Measurements from ENCODE around the gene PHKB.
"Not testable (repeated sequence)": the region's sequence is repeated elsewhere in the genome, so short reads cannot be mapped to it uniquely, and the experiment has no call there.

The PHKB gene

GRCh38 chr16:47469227-47469626, 8.1 kb downstream of the PHKB start:
- no CpG with 5 or more reads among the region's 1 CpG for WGBS, 2 experiments (ENCODE audit: insufficient coverage in 2 of 2)
- no peak overlapping the region for H3K27ac ChIP-seq (ENCODE audit: low read depth, low read length, severe bottlenecking)
- peaks cover 6% of the 10 kb centered on the region for H3K36me3 ChIP-seq (ENCODE audit: control insufficient read depth, insufficient read depth, low read length)
- peaks cover 10% of the 10 kb centered on the region for H3K4me1 ChIP-seq (ENCODE audit: control insufficient read depth, insufficient read depth, low read length, poor library complexity, severe bottlenecking)
- no peak overlapping the region for H3K4me3 ChIP-seq (ENCODE audit: extremely low read depth, insufficient read depth, low read length, poor library complexity, severe bottlenecking)
- no peaks in the 10 kb centered on the region for H3K9me3 ChIP-seq (ENCODE audit: control insufficient read depth, low read length)

DNA sequence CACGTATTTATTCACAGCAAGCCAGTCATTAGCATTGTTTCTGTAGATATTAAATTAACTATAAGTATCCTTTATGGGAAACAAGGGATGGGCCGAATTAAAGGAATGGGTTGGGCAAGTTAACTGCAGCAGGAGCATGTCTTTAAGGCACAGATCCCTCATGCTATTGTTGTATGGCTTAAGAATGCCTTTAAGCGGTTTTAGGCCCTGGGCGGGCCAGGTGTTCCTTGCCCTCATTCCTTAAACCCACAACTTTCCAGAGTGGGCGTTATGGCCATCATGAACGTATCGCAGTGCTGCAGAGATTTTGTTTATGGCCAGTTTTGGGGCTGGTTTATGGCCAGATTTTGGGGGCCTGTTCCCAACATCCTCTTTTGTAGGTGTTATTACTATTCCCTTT, 9.1 kb downstream of the PHKB start:
- Histone ChIP-seq H3K4me3 (ENCODE audit: extremely low read depth, insufficient read depth, low read length, poor library complexity, severe bottlenecking) (no peak overlapping the region), H3K36me3 (ENCODE audit: control insufficient read depth, insufficient read depth, low read length) (no peaks in the 10 kb centered on the region), H3K27ac (ENCODE audit: low read depth, low read length, severe bottlenecking) (no peak overlapping the region), H3K9me3 (ENCODE audit: control insufficient read depth, low read length) (no peaks in the 10 kb centered on the region), H3K4me1 (ENCODE audit: control insufficient read depth, insufficient read depth, low read length, poor library complexity, severe bottlenecking) (peaks cover 10% of the 10 kb centered on the region)
- WGBS, 2 experiments (ENCODE audit: insufficient coverage in 2 of 2): 72% methylated on average over 2 of the region's 7 CpGs; no CpG with 5 or more reads in 1 of the 2 experiments

DNA sequence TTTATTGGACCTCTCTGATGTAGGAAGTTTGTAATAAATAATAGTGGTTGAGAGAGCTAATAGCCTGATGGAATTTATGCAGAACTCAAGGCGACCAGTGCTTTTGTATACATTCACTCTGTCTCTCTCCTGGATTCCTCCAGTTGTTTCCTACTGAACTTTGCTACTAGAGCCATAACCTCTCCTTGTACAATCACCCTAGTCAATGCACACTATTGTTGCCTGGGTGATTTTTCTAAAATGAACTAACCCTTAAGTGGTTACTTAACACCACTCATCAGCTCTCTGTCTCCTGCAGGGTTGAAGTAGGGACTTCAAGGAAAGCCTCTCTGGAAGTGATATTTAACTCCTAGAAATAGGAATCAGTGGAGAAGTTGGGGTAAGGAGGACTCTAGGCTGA, 9.7 kb downstream of the PHKB start:
- no peak overlapping the region for H3K4me3 ChIP-seq (ENCODE audit: extremely low read depth, insufficient read depth, low read length, poor library complexity, severe bottlenecking)
- no peaks in the 10 kb centered on the region for H3K9me3 ChIP-seq (ENCODE audit: control insufficient read depth, low read length)
- no CpG with 5 or more reads among the region's 1 CpG for whole genome bisulfite sequencing, 2 experiments (ENCODE audit: insufficient coverage in 2 of 2)
- H3K27ac ChIP-seq (ENCODE audit: low read depth, low read length, severe bottlenecking): no peak overlapping the region
- H3K4me1 ChIP-seq (ENCODE audit: control insufficient read depth, insufficient read depth, low read length, poor library complexity, severe bottlenecking): peaks cover 10% of the 10 kb centered on the region
- H3K36me3 ChIP-seq (ENCODE audit: control insufficient read depth, insufficient read depth, low read length): no peaks in the 10 kb centered on the region

DNA sequence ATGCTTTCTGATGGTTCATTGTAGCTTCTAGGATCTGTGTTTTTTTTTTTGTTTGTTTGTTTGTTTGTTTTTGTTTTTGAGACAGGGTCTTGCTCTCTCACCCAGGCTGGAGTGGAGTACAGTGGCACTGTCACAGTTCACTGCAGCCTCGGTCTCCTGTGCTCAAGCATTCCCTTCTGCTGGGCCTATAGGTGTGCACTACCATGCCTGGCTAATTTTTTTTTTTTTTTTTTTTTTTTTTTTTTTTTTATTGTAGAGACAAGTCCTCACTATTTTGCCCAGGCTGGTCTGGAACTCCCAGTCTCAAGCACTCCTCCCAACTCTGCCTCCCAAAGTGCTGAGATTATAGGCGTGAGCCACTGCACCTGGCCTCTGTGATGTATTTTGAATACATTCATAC, 11.9 kb downstream of the PHKB start:
- H3K4me3 ChIP-seq (ENCODE audit: extremely low read depth, insufficient read depth, low read length, poor library complexity, severe bottlenecking): not testable (repeated sequence)

GRCh38 chr16:47473792-47474191, 12.7 kb downstream of the PHKB start:
- Histone ChIP-seq H3K4me3 (ENCODE audit: extremely low read depth, insufficient read depth, low read length, poor library complexity, severe bottlenecking) (no peak overlapping the region), H3K27ac (ENCODE audit: low read depth, low read length, severe bottlenecking) (no peak overlapping the region), H3K4me1 (ENCODE audit: control insufficient read depth, insufficient read depth, low read length, poor library complexity, severe bottlenecking) (peaks cover under 1% of the 10 kb centered on the region), H3K9me3 (ENCODE audit: control insufficient read depth, low read length) (no peaks in the 10 kb centered on the region), H3K36me3 (ENCODE audit: control insufficient read depth, insufficient read depth, low read length) (no peaks in the 10 kb centered on the region)
- WGBS, 2 experiments (ENCODE audit: insufficient coverage in 2 of 2): no CpG with 5 or more reads among the region's 3 CpGs

More for the DNA sequence above, 11.9 kb downstream of the PHKB start:
- H3K4me1 ChIP-seq (ENCODE audit: control insufficient read depth, insufficient read depth, low read length, poor library complexity, severe bottlenecking); H3K27ac ChIP-seq (ENCODE audit: low read depth, low read length, severe bottlenecking); H3K9me3 ChIP-seq (ENCODE audit: control insufficient read depth, low read length); H3K36me3 ChIP-seq (ENCODE audit: control insufficient read depth, insufficient read depth, low read length): not testable (repeated sequence)
- WGBS, 2 experiments (ENCODE audit: insufficient coverage in 2 of 2): no CpG with 5 or more reads among the region's 2 CpGs

GRCh38 chr16:47475786-47476185, 14.7 kb downstream of the PHKB start:
- H3K36me3 ChIP-seq (ENCODE audit: control insufficient read depth, insufficient read depth, low read length): no peaks in the 10 kb centered on the region
- no peak overlapping the region for H3K27ac ChIP-seq (ENCODE audit: low read depth, low read length, severe bottlenecking)
- H3K4me1 ChIP-seq (ENCODE audit: control insufficient read depth, insufficient read depth, low read length, poor library complexity, severe bottlenecking): no peaks in the 10 kb centered on the region
- 92% methylated on average over 1 of the region's 1 CpG for WGBS, 2 experiments (ENCODE audit: insufficient coverage in 2 of 2)
- H3K9me3 ChIP-seq (ENCODE audit: control insufficient read depth, low read length): no peaks in the 10 kb centered on the region
- no peak overlapping the region for H3K4me3 ChIP-seq (ENCODE audit: extremely low read depth, insufficient read depth, low read length, poor library complexity, severe bottlenecking)

DNA sequence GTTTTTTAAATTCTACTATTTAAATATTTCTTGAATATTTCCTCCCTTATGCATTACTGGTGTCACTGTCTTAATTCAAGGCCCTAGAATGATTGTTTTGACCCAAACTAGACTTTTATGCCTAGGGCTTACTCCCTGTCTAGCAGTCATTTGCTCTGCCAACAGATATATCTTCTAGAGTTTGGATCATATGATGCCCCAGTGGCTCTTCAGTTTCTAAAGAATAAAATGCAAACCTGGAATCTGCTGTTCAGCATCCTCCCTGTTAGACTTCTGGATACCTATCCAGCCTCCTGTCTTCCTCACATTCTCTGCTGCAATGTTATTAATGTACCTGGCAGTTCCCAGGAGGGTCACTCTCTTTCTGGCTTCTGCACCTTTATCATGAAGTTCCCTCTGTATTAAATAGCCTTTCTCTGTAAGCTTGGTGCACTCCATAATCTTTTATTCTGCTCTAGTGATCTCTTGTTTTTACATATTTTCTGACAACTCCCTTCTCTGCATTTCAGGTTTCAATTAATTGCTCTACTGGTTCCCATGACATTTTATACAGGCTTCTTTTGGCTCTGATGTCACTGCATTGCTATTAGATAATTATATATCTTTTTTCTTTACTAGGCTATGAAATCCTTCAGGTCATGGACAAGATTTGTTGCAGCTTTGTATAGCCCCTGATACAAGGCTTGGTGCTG, 15.7 kb downstream of the PHKB start:
- H3K4me1 ChIP-seq (ENCODE audit: control insufficient read depth, insufficient read depth, low read length, poor library complexity, severe bottlenecking): no peaks in the 10 kb centered on the region
- no peaks in the 10 kb centered on the region for H3K9me3 ChIP-seq (ENCODE audit: control insufficient read depth, low read length)
- no peak overlapping the region for H3K27ac ChIP-seq (ENCODE audit: low read depth, low read length, severe bottlenecking)
- no peak overlapping the region for H3K4me3 ChIP-seq (ENCODE audit: extremely low read depth, insufficient read depth, low read length, poor library complexity, severe bottlenecking)
- H3K36me3 ChIP-seq (ENCODE audit: control insufficient read depth, insufficient read depth, low read length): no peaks in the 10 kb centered on the region

DNA sequence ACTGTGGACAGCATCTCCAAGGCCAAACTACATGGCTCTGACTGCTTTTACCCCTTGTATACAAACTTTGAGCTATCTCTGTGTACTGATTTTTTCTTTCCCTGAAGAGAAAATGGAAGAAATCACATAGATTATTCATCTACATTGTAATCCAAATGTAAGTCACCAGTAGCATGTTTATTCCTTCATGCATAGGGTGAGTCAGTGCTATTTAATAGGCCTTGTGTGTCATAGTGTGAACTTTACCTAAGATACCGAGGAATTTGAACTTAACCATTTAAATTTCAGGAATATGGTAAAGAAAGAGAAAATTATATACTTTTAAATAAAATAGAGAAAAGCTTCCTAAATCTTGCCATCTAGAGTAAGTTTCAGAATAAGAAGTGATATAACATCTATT, 16.5 kb downstream of the PHKB start:
- WGBS, 2 experiments (ENCODE audit: insufficient coverage in 2 of 2): no CpG with 5 or more reads among the region's 1 CpG
- H3K27ac ChIP-seq (ENCODE audit: low read depth, low read length, severe bottlenecking): no peak overlapping the region
- H3K9me3 ChIP-seq (ENCODE audit: control insufficient read depth, low read length): no peaks in the 10 kb centered on the region
- no peaks in the 10 kb centered on the region for H3K36me3 ChIP-seq (ENCODE audit: control insufficient read depth, insufficient read depth, low read length)
- no peak overlapping the region for H3K4me3 ChIP-seq (ENCODE audit: extremely low read depth, insufficient read depth, low read length, poor library complexity, severe bottlenecking)
- H3K4me1 ChIP-seq (ENCODE audit: control insufficient read depth, insufficient read depth, low read length, poor library complexity, severe bottlenecking): no peaks in the 10 kb centered on the region

- no peak overlapping the region for H3K4me3 ChIP-seq (ENCODE audit: extremely low read depth, insufficient read depth, low read length, poor library complexity, severe bottlenecking)
- no peaks in the 10 kb centered on the region for H3K9me3 ChIP-seq (ENCODE audit: control insufficient read depth, low read length)
- H3K27ac ChIP-seq (ENCODE audit: low read depth, low read length, severe bottlenecking): no peak overlapping the region
- H3K36me3 ChIP-seq (ENCODE audit: control insufficient read depth, insufficient read depth, low read length): no peaks in the 10 kb centered on the region
- no peaks in the 10 kb centered on the region for H3K4me1 ChIP-seq (ENCODE audit: control insufficient read depth, insufficient read depth, low read length, poor library complexity, severe bottlenecking)
- no CpG with 5 or more reads among the region's 3 CpGs for WGBS, 2 experiments (ENCODE audit: insufficient coverage in 2 of 2)
Observed at GRCh38 chr16:47480410-47480809, 19.3 kb downstream of the PHKB start.

DNA sequence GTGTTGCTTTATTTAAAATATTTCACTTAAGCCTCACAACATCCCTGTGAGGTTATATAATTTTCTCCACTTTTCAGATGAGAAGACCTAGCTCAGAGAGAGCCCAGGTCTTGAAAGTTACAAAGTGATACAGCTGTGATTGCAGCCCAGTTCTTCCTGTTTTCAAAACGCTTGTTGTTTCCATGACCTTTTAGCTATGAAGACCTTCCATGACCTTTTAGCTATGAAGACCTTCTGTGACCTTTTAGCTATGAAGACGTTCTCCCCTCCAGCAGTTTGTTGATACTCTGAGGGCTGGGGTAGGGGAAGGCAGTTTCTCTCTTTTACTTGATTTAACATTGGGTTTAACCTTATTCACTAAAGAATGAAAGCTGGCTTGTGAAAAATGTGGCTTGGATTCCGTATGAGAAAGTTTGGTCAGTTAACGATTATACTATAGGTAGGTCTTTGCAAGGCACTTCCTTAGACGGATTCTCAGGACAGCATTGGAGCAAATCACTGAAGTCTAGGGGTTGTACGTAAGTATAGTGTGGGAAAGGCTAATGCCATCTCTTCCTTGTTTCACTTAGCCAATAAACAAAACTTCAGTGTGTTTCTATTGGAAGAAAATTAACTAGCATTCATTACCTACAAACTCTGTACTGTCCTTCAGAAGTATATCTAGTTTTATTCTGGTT, 20.7 kb downstream of the PHKB start:
- Histone ChIP-seq H3K4me3 (ENCODE audit: extremely low read depth, insufficient read depth, low read length, poor library complexity, severe bottlenecking) (no peak overlapping the region), H3K4me1 (ENCODE audit: control insufficient read depth, insufficient read depth, low read length, poor library complexity, severe bottlenecking) (no peaks in the 10 kb centered on the region), H3K9me3 (ENCODE audit: control insufficient read depth, low read length) (no peaks in the 10 kb centered on the region), H3K27ac (ENCODE audit: low read depth, low read length, severe bottlenecking) (no peak overlapping the region), H3K36me3 (ENCODE audit: control insufficient read depth, insufficient read depth, low read length) (no peaks in the 10 kb centered on the region)
- WGBS, 2 experiments (ENCODE audit: insufficient coverage in 2 of 2): 98 to 100% methylated on average over 1 to 4 of the region's 6 CpGs

- Histone ChIP-seq H3K36me3 (ENCODE audit: control insufficient read depth, insufficient read depth, low read length) (no peaks in the 10 kb centered on the region), H3K27ac (ENCODE audit: low read depth, low read length, severe bottlenecking) (no peak overlapping the region), H3K4me1 (ENCODE audit: control insufficient read depth, insufficient read depth, low read length, poor library complexity, severe bottlenecking) (no peaks in the 10 kb centered on the region), H3K9me3 (ENCODE audit: control insufficient read depth, low read length) (no peaks in the 10 kb centered on the region), H3K4me3 (ENCODE audit: extremely low read depth, insufficient read depth, low read length, poor library complexity, severe bottlenecking) (no peak overlapping the region)
- no CpG with 5 or more reads among the region's 2 CpGs for WGBS, 2 experiments (ENCODE audit: insufficient coverage in 2 of 2)
Observed at GRCh38 chr16:47483616-47484015, 22.5 kb downstream of the PHKB start.
